HCT116 (cell line): Measurements from ENCODE around the gene PGM2. TPM values are rescaled to one million over a fixed set of nuclear protein-coding genes. Genes with fewer than 3 reads are reported as not detected.
"Not testable (repeated sequence)": the region's sequence is repeated elsewhere in the genome, so short reads cannot be mapped to it uniquely, and the experiment has no call there.

Experiments
- ATAC-seq: fragments of 200-7000 bp; cut with Tn5 transposase; 2 replicates; pipeline ENCODE4 v1.9.1; 2020; ENCODE audit warnings: mild to moderate bottlenecking, moderate library complexity
- BruUV-seq: library from RNA; stranded (reverse); fragments of 400-500 nt; replicated peaks from 2 replicates; lab custom pipeline; 2021; lab: Mats Ljungman, UMichigan
- CTCF ChIA-PET: fragments of 300-600 bp; sonication (Branson Sonifier 250); formaldehyde crosslinking; loops from one replicate; lab custom pipeline; 2021; ENCODE audit warnings: antibody characterized with exemption; lab: Charles Lee
- POLR2A ChIA-PET: fragments of 300-600, 350-600 bp; sonication (Branson Sonifier 250); formaldehyde crosslinking; loops from one replicate; lab custom pipeline; 2021; ENCODE audit warnings: antibody characterized with exemption; lab: Charles Lee
- RAD21 ChIA-PET, 2 experiments: fragments of 300-600 bp; sonication (Branson Sonifier 250); formaldehyde crosslinking; loops; one replicate each; lab custom pipeline; 2023; ENCODE audit warnings: low total read pairs in 2 of 2; ENCODE audit not compliant: uncharacterized antibody in 2 of 2, unreplicated experiment in 2 of 2, low non-redundant PET in 1 of 2; lab: Charles Lee
- DNase-seq: peaks from one replicate; pipeline ENCODE4 v3.0.0-alpha.2; 2010; ENCODE audit warnings: low read depth, low spot score
- H2AFZ ChIP-seq: fragments of 200-600 bp; shearing (Covaris generic), sonication (generic); 2 replicates; pipeline ENCODE4 v1.6.1; 2017; ENCODE audit warnings: low read depth, mixed run types, mixed read lengths, antibody characterized with exemption, low read length; ENCODE audit not compliant: poor library complexity, severe bottlenecking
- H3K27ac ChIP-seq: 2 replicates; pipeline ENCODE4 v1.5.1; 2012; ENCODE audit warnings: low read depth, low read length
- H3K27me3 ChIP-seq: fragments of 200-600 bp; sonication (generic); 2 replicates; pipeline ENCODE4 v1.6.1; 2016; ENCODE audit warnings: mixed run types, low read length, mixed read lengths; ENCODE audit not compliant: insufficient read depth
- H3K36me3 ChIP-seq, 2 experiments: fragments of 200-500 bp in 1 of 2; fragments of 200-600 bp in 1 of 2; sonication (Bioruptor generic) in 1 of 2; sonication (generic) in 1 of 2; 2 replicates each; pipeline versions ENCODE4 v1.5.1 to v1.6.1; 2014 to 2016; ENCODE audit warnings: low read length in 2 of 2, inconsistent platforms in 1 of 2, mixed read lengths in 1 of 2, mixed run types in 1 of 2; ENCODE audit not compliant: insufficient read depth in 2 of 2, control insufficient read depth in 1 of 2
- H3K4me1 ChIP-seq, 2 experiments: fragments of 200-600 bp in 1 of 2; sonication (generic) in 1 of 2; 2 replicates each; pipeline versions ENCODE4 v1.5.1 to v1.6.1; 2012 to 2017; ENCODE audit warnings: low read length in 2 of 2, inconsistent platforms in 1 of 2, mild to moderate bottlenecking in 1 of 2, mixed read lengths in 1 of 2, mixed run types in 1 of 2, moderate library complexity in 1 of 2; ENCODE audit not compliant: insufficient read depth in 2 of 2, control insufficient read depth in 1 of 2
- H3K4me2 ChIP-seq: fragments of 200-600 bp; sonication (generic); 2 replicates; pipeline ENCODE4 v1.6.1; 2017; ENCODE audit warnings: mixed run types, low read length, mixed read lengths
- H3K4me3 ChIP-seq, 2 experiments: fragments of 200-600 bp in 1 of 2; sonication (generic) in 1 of 2; replicated peaks in 1 of 2; 2 replicates each; pipeline ENCODE4 v1.5.1; 2011 to 2016; ENCODE audit warnings: low read length in 2 of 2, control low read depth in 1 of 2, low read depth in 1 of 2, mild to moderate bottlenecking in 1 of 2, mixed read lengths in 1 of 2, mixed run types in 1 of 2
- H3K79me2 ChIP-seq: fragments of 200-600 bp; sonication (generic); 2 replicates; pipeline ENCODE4 v1.6.1; 2017; ENCODE audit warnings: mild to moderate bottlenecking, mixed run types, low read length, moderate library complexity, mixed read lengths; ENCODE audit not compliant: insufficient read depth
- H3K9ac ChIP-seq: fragments of 200-600 bp; sonication (generic); 2 replicates; pipeline ENCODE4 v1.6.1; 2016; ENCODE audit warnings: low read length, mixed read lengths
- H3K9me2 ChIP-seq: fragments of 200-600 bp; sonication (generic), shearing (Covaris generic); 2 replicates; pipeline ENCODE4 v1.6.1; 2017; ENCODE audit warnings: mixed run types, mild to moderate bottlenecking, moderate library complexity; ENCODE audit not compliant: insufficient read depth
- H3K9me3 ChIP-seq, 2 experiments: fragments of 200-500 bp in 1 of 2; fragments of 200-600 bp in 1 of 2; sonication (Bioruptor generic) in 1 of 2; sonication (generic) in 1 of 2; 2 replicates each; pipeline ENCODE4 v1.6.1; 2014 to 2017; ENCODE audit warnings: low read length in 2 of 2, mixed read lengths in 2 of 2, inconsistent platforms in 1 of 2, low read depth in 1 of 2, mild to moderate bottlenecking in 1 of 2, mixed run types in 1 of 2, moderate library complexity in 1 of 2; ENCODE audit not compliant: control insufficient read depth in 1 of 2, insufficient read depth in 1 of 2
- H4K20me1 ChIP-seq: fragments of 200-600 bp; sonication (generic), shearing (Covaris generic); 2 replicates; pipeline ENCODE4 v1.6.1; 2017; ENCODE audit warnings: mixed run types, mild to moderate bottlenecking, moderate library complexity; ENCODE audit not compliant: insufficient read depth
- ATF3 ChIP-seq: IDR thresholded peaks from 2 replicates; pipeline ENCODE4 v1.6.1; 2012
- CBX3 ChIP-seq: IDR thresholded peaks from 2 replicates; pipeline ENCODE4 v1.6.1; 2012; ENCODE audit warnings: low read depth
- CEBPB ChIP-seq: IDR thresholded peaks from 2 replicates; pipeline ENCODE4 v1.6.1; 2012; ENCODE audit warnings: low read depth
- CTCF ChIP-seq, 3 experiments: fragments of 200-600 bp in 1 of 3; sonication (generic) in 1 of 3; IDR thresholded peaks in 2 of 3; conservative IDR thresholded peaks in 1 of 3; 2 replicates each; pipeline ENCODE4 v1.5.1; 2012 to 2017; ENCODE audit warnings: low read depth in 2 of 3, low read length in 2 of 3, antibody characterized with exemption in 1 of 3, borderline replicate concordance in 1 of 3, control low read depth in 1 of 3, mild to moderate bottlenecking in 1 of 3, mixed read lengths in 1 of 3, mixed run types in 1 of 3, moderate library complexity in 1 of 3; ENCODE audit not compliant: insufficient read depth in 1 of 3
- EGR1 ChIP-seq: IDR thresholded peaks from 2 replicates; pipeline ENCODE4 v1.6.1; 2012; ENCODE audit warnings: low read depth
- EZH2 ChIP-seq: fragments of 200-600 bp; sonication (generic); IDR thresholded peaks from 2 replicates; pipeline ENCODE4 v1.6.1; 2017; ENCODE audit warnings: antibody characterized with exemption, mixed run types
- FOSL1 ChIP-seq: IDR thresholded peaks from 2 replicates; pipeline ENCODE4 v1.6.1; 2012; ENCODE audit warnings: low read depth
- MAX ChIP-seq: IDR thresholded peaks from 2 replicates; pipeline ENCODE4 v1.6.1; 2012
- POLR2AphosphoS5 ChIP-seq: IDR thresholded peaks from 2 replicates; pipeline ENCODE4 v1.6.1; 2011; ENCODE audit warnings: mild to moderate bottlenecking, low read depth, low read length, moderate library complexity
- RAD21 ChIP-seq: IDR thresholded peaks from 2 replicates; pipeline ENCODE4 v1.6.1; 2012; ENCODE audit warnings: low read depth, mild to moderate bottlenecking
- SIN3A ChIP-seq: IDR thresholded peaks from 2 replicates; pipeline ENCODE4 v1.6.1; 2012; ENCODE audit warnings: low read depth
- SP1 ChIP-seq: IDR thresholded peaks from 2 replicates; pipeline ENCODE4 v1.6.1; 2012; ENCODE audit warnings: low read depth
- YY1 ChIP-seq: IDR thresholded peaks from 2 replicates; pipeline ENCODE4 v1.6.1; 2011; ENCODE audit warnings: low read length, low read depth, moderate library complexity, mild to moderate bottlenecking; ENCODE audit not compliant: insufficient replicate concordance; ENCODE audit errors: extremely low read depth
- ZBTB33 ChIP-seq: IDR thresholded peaks from 2 replicates; pipeline ENCODE4 v1.6.1; 2011; ENCODE audit warnings: mild to moderate bottlenecking, low read length, moderate library complexity; ENCODE audit not compliant: insufficient replicate concordance; ENCODE audit errors: extremely low read depth
- ZFX ChIP-seq: fragments of 450-650 bp; IDR thresholded peaks from 2 replicates; pipeline ENCODE4 v1.6.1; 2017
- ZNF274 ChIP-seq: fragments of 200-500 bp; sonication (Bioruptor generic); IDR thresholded peaks from 2 replicates; pipeline ENCODE4 v1.6.1; 2014; ENCODE audit warnings: mild to moderate bottlenecking, low read depth, low read length, inconsistent platforms
- intact Hi-C: fragments of 100-400 bp; cut with micrococcal nuclease; formaldehyde crosslinking; loops from 2 replicates; pipeline ENCODE4 v1.10.0; 2022
- total RNA-seq: library from RNA; stranded (reverse); gene quantifications from one replicate; pipeline ENCODE4 v1.2.1, GENCODE V29; 2021; ENCODE audit not compliant: unreplicated experiment

Gene PGM2
- total RNA-seq, 1 experiment from 2014 or later: 48.6 TPM

GRCh38 chr4:37825501-37825900 lies 985 bp upstream of the PGM2 start:
- H4K20me1 ChIP-seq, POLR2A ChIA-PET, H3K9me2 ChIP-seq, BruUV-seq, H3K9me3 ChIP-seq, H3K27me3 ChIP-seq, RAD21 ChIA-PET, ATAC-seq: not testable (repeated sequence)
- Histone ChIP-seq H3K4me3 (peak overlapping the region; percentile 76 to 98), H3K4me1 (peaks cover 11 to 19% of the 10 kb centered on the region in 2 experiments; a peak in 2 of 4 replicates), H3K79me2 (peaks cover 18% of the 10 kb centered on the region), H3K9ac (peak overlapping the region; percentile 87), H3K4me2 (peak overlapping the region; percentile 93), H2AFZ (peak overlapping the region; percentile 98)
- CTCF ChIA-PET: interaction anchor here (0.7 to 2.0 kb wide), 3 partner anchors 22 to 223 kb away, joined by 3 to 8 read pairs (median 5); no protein-coding TSS in a partner anchor
- TF ChIP-seq CTCF (IDR thresholded peaks at IDR 0.05 in 2 of 3, conservative IDR thresholded peaks at IDR 0.05 in 1 of 3; ENCODE audit: borderline replicate concordance in 1 of 3, insufficient read depth in 1 of 3, low read depth in 2 of 3, low read length in 2 of 3) (peak in 1 of 3 experiments; percentile 27; a peak in 1 of 6 replicates), RAD21 (peak; percentile 8; the same call in 1 of the 2 replicates)
- TF ChIP-seq, all 23 proteins: peak for 2; not testable (repeated sequence) for 21
- H3K27ac ChIP-seq: peak overlapping the region; percentile 48; the same call in 1 of the 2 replicates
- H3K36me3 ChIP-seq, DNase-seq: not testable (repeated sequence)
- intact Hi-C loops: loop anchor here (10.0 kb wide), 1 partner anchor 149 kb away; no protein-coding TSS in a partner anchor

GRCh38 chr4:37825968-37826294 lies 555 bp upstream of the PGM2 start:
- ChIA-PET RAD21 (no interaction called here), POLR2A (interaction anchor here (1.0 kb wide), 1 partner anchor 19 kb away, joined by 5 read pairs; no protein-coding TSS in a partner anchor), CTCF (interaction anchor here (0.7 to 2.0 kb wide), 3 partner anchors 21 to 223 kb away, joined by 3 to 8 read pairs (median 5); no protein-coding TSS in a partner anchor)
- peaks cover 5 to 8% of the 10 kb centered on the region in 2 experiments; a peak in 2 of 4 replicates for H3K36me3 ChIP-seq
- no peaks in the 10 kb centered on the region for H3K9me3 ChIP-seq
- BruUV-seq: TSS peak; percentile 83
- peak overlapping the region; percentile 48 for H3K27ac ChIP-seq
- peak overlapping the region; percentile 87 for H3K9ac ChIP-seq
- H3K4me3 ChIP-seq: peak overlapping the region; percentile 76 to 98
- no peaks in the 10 kb centered on the region for H3K9me2 ChIP-seq
- H3K4me1 ChIP-seq: peaks cover 11 to 19% of the 10 kb centered on the region in 2 experiments; a peak in 2 of 4 replicates
- intact Hi-C loops: loop anchor here (10.0 kb wide), 1 partner anchor 149 kb away; no protein-coding TSS in a partner anchor
- peak; percentile 49 for ATAC-seq
- H3K4me2 ChIP-seq: peak overlapping the region; percentile 93
- DNase-seq: no peak
- peaks cover 18% of the 10 kb centered on the region for H3K79me2 ChIP-seq
- peak overlapping the region; percentile 98 for H2AFZ ChIP-seq
- H3K27me3 ChIP-seq: no peaks in the 10 kb centered on the region
- no peaks in the 10 kb centered on the region for H4K20me1 ChIP-seq
- no peak for TF ChIP-seq ZBTB33
- no peak for TF ChIP-seq POLR2AphosphoS5
- TF ChIP-seq ZNF274: no peak
- no peak for TF ChIP-seq ZFX
- no peak for TF ChIP-seq MAX
- TF ChIP-seq CEBPB: no peak
- no peak for TF ChIP-seq FOSL1
- no peak for TF ChIP-seq SP1
- no peak for TF ChIP-seq ATF3
- no peak for TF ChIP-seq SIN3A
- no peak for TF ChIP-seq CBX3
- no peak for TF ChIP-seq EZH2
- no peak for TF ChIP-seq YY1
- TF ChIP-seq EGR1: no peak
